Osteoblast (primary cell): Measurements from ENCODE around the gene WDR7. TPM values are rescaled to one million over a fixed set of nuclear protein-coding genes. Genes with fewer than 3 reads are reported as not detected.
A peak's percentile ranks its signal among the peaks of the same experiment; 100 is the strongest.

Source experiments
- DNase-seq: peaks from one replicate; pipeline ENCODE4 v3.0.0; 2011; ENCODE audit warnings: low spot score, mixed read lengths; ENCODE audit not compliant: insufficient read length; ENCODE audit errors: missing footprints
- H2AFZ ChIP-seq: 2 replicates; pipeline ENCODE4 v1.6.0; 2011; ENCODE audit warnings: mild to moderate bottlenecking, low read length
- H3K27ac ChIP-seq: 2 replicates; pipeline ENCODE4 v1.5.1; 2011; ENCODE audit warnings: mild to moderate bottlenecking, low read depth, low read length, moderate library complexity
- H3K27me3 ChIP-seq: 2 replicates; pipeline ENCODE4 v1.6.0; 2012; ENCODE audit warnings: mild to moderate bottlenecking, control low read depth, inconsistent platforms, low read length, moderate library complexity; ENCODE audit not compliant: insufficient read depth
- H3K36me3 ChIP-seq: 2 replicates; pipeline ENCODE4 v1.5.1; 2011; ENCODE audit warnings: mild to moderate bottlenecking, low read length, control low read depth, moderate library complexity; ENCODE audit not compliant: insufficient read depth
- H3K4me1 ChIP-seq: 2 replicates; pipeline ENCODE4 v1.5.1; 2011; ENCODE audit warnings: mild to moderate bottlenecking, low read length, control low read depth, moderate library complexity; ENCODE audit not compliant: insufficient read depth
- H3K4me2 ChIP-seq: 2 replicates; pipeline ENCODE4 v1.6.0; 2011; ENCODE audit warnings: mild to moderate bottlenecking, low read length; ENCODE audit not compliant: insufficient read depth
- H3K4me3 ChIP-seq: fragments of 200-600 bp; sonication (generic); 3 replicates; pipeline ENCODE4 v1.5.1; 2012; ENCODE audit warnings: mild to moderate bottlenecking, low read length, inconsistent platforms; ENCODE audit not compliant: insufficient read depth
- H3K79me2 ChIP-seq: 2 replicates; pipeline ENCODE4 v1.6.0; 2012; ENCODE audit warnings: mild to moderate bottlenecking, low read length, control low read depth, inconsistent platforms; ENCODE audit not compliant: insufficient read depth
- H3K9me3 ChIP-seq: 2 replicates; pipeline ENCODE4 v1.5.1; 2011; ENCODE audit warnings: low read depth, low read length, control low read depth
- H4K20me1 ChIP-seq: 2 replicates; pipeline ENCODE4 v1.6.0; 2012; ENCODE audit warnings: mild to moderate bottlenecking, low read length, control low read depth; ENCODE audit not compliant: insufficient read depth
- total RNA-seq: library from RNA; depleted of rRNA; stranded (reverse); fragments of >200 nt; gene quantifications from 2 replicates; pipeline ENCODE4 v1.2.3, GENCODE V29; 2012
- TF ChIP-seq, protein P1 (sequence below): IDR thresholded peaks from 2 replicates; pipeline ENCODE4 v1.5.1; 2011; ENCODE audit warnings: mild to moderate bottlenecking, low read depth, low read length, moderate library complexity; ENCODE audit errors: extremely low read depth

WDR7 gene
- total RNA-seq, 1 donor = 23.2 TPM

DNA sequence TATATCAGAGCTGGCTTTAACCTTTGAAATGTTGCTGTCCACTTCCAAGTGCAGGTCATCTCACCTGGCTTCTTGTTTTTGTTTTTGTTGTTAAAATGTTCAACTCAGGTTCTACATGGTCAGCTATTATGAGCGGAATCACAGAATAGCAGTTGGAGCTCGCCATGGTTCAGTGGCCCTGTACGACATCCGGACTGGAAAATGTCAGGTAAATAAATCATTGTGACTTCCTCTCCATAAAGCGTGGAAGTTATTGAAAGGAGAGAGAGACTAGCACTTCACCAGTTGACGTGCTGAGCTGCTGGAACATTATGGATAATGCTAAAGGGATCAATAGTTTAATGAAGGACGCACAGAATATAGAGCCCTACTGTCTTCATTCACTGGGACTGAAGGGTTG is 311.2 kb downstream of the WDR7 start:
- Histone ChIP-seq H3K4me2 (no peak overlapping the region), H3K79me2 (no peaks in the 10 kb centered on the region), H3K27ac (no peak overlapping the region), H4K20me1 (no peaks in the 10 kb centered on the region), H3K9me3 (no peaks in the 10 kb centered on the region), H3K4me1 (no peaks in the 10 kb centered on the region), H2AFZ (no peak overlapping the region), H3K27me3 (no peaks in the 10 kb centered on the region), H3K36me3 (no peaks in the 10 kb centered on the region), H3K4me3 (no peak overlapping the region)
- no peak for DNase-seq
- TF ChIP-seq, protein P1, sequence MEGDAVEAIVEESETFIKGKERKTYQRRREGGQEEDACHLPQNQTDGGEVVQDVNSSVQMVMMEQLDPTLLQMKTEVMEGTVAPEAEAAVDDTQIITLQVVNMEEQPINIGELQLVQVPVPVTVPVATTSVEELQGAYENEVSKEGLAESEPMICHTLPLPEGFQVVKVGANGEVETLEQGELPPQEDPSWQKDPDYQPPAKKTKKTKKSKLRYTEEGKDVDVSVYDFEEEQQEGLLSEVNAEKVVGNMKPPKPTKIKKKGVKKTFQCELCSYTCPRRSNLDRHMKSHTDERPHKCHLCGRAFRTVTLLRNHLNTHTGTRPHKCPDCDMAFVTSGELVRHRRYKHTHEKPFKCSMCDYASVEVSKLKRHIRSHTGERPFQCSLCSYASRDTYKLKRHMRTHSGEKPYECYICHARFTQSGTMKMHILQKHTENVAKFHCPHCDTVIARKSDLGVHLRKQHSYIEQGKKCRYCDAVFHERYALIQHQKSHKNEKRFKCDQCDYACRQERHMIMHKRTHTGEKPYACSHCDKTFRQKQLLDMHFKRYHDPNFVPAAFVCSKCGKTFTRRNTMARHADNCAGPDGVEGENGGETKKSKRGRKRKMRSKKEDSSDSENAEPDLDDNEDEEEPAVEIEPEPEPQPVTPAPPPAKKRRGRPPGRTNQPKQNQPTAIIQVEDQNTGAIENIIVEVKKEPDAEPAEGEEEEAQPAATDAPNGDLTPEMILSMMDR = no peak

DNA sequence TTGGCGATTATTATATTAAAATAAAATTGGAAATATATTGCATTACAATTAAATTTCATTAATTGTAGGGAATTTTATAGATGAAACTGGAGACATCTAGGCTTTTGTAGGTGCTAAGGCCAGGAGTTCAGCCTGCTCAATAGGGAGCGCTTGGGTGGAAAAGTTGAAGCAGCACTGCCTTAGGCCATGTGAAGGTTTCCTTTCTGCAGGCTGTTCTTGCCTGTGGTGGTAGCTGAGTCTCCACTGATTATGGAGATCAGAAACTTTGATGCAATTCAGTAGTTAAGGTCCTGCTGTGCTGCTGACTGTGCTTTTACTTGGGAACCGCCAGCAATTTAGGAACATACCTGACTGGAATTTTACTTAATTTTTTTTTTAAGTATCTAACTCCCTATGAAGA is 315.9 kb downstream of the WDR7 start:
- Histone ChIP-seq H3K27ac (no peak overlapping the region), H3K27me3 (no peaks in the 10 kb centered on the region), H2AFZ (no peak overlapping the region), H3K4me1 (no peaks in the 10 kb centered on the region), H4K20me1 (no peaks in the 10 kb centered on the region), H3K9me3 (no peaks in the 10 kb centered on the region), H3K79me2 (no peaks in the 10 kb centered on the region), H3K4me2 (no peak overlapping the region), H3K4me3 (no peak overlapping the region), H3K36me3 (no peaks in the 10 kb centered on the region)
- no peak for DNase-seq
- TF ChIP-seq, protein P1 = no peak

DNA sequence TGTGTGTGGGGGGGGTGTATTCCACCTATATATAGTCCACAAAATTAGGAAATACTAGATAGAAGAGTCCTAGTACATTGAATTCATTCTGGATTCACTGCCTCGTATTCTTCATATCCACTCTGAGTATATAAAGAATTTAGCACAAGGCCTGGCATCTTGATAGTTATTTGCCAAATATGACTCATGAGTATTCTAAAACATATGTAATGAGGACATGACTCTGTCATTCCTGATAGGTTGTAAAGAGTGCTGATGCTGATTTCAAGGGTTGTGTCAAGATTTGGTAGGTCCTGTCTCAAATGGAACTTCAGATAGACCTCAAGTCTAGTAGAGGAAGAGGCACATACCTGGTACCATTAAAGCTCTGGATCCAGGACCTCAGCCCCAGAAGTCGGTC is 322.3 kb downstream of the WDR7 start:
- Histone ChIP-seq H3K36me3 (no peaks in the 10 kb centered on the region), H3K4me3 (no peak overlapping the region), H2AFZ (no peak overlapping the region), H4K20me1 (no peaks in the 10 kb centered on the region), H3K27me3 (no peaks in the 10 kb centered on the region), H3K79me2 (no peaks in the 10 kb centered on the region), H3K27ac (no peak overlapping the region), H3K9me3 (no peaks in the 10 kb centered on the region), H3K4me2 (no peak overlapping the region), H3K4me1 (no peaks in the 10 kb centered on the region)
- TF ChIP-seq, protein P1 = no peak
- peak; percentile 6 for DNase-seq

DNA sequence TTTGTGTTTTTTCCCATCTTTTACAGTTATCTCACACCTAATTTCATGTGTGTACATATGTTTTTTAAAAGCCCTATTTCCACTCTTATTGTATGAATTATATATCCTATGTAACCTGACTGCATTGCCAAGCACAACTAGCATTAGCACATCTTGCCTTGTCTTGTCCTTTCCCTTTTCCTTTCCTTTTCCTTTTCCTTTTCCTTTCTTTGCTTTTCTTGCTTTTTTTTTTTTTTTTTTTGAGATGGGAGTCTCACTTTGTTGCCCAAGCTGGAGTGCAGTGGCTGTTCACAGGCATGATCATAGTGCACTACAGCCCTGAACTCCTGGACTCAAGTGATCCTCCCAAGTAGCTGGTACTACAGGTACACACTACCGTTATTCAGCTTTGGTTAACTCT is 323.0 kb downstream of the WDR7 start:
- Histone ChIP-seq H3K4me1 (no peaks in the 10 kb centered on the region), H3K79me2 (no peaks in the 10 kb centered on the region), H3K4me3 (no peak overlapping the region), H3K27me3 (no peaks in the 10 kb centered on the region), H3K4me2 (no peak overlapping the region), H3K9me3 (no peaks in the 10 kb centered on the region), H4K20me1 (no peaks in the 10 kb centered on the region), H2AFZ (no peak overlapping the region), H3K36me3 (no peaks in the 10 kb centered on the region), H3K27ac (no peak overlapping the region)
- TF ChIP-seq, protein P1 = no peak
- no peak for DNase-seq
